ENCODE measurements around the gene SCRG1.

Gene SCRG1

GRCh38 chr4:173404296-173404865, 5.5 kb upstream of the SCRG1 start:
- no peak for TF ChIP-seq ZFP30 (CRISPR knock-in tag; IDR thresholded peaks at IDR 0.05)
- TF ChIP-seq ESRRG (CRISPR knock-in tag; IDR thresholded peaks at IDR 0.05): no peak
- TF ChIP-seq PATZ1 (CRISPR knock-in tag; IDR thresholded peaks at IDR 0.05; ENCODE audit: borderline replicate concordance): no peak
- TF ChIP-seq RARB (CRISPR knock-in tag; IDR thresholded peaks at IDR 0.05): no peak
- no peak for TF ChIP-seq PPARA (CRISPR knock-in tag; IDR thresholded peaks at IDR 0.05; ENCODE audit: borderline replicate concordance)
- no peak for TF ChIP-seq ZC3H10 (CRISPR knock-in tag; IDR thresholded peaks at IDR 0.05)
- no peak for TF ChIP-seq ZNF70 (CRISPR knock-in tag; IDR thresholded peaks at IDR 0.05)
- no peak for ATAC-seq

DNA sequence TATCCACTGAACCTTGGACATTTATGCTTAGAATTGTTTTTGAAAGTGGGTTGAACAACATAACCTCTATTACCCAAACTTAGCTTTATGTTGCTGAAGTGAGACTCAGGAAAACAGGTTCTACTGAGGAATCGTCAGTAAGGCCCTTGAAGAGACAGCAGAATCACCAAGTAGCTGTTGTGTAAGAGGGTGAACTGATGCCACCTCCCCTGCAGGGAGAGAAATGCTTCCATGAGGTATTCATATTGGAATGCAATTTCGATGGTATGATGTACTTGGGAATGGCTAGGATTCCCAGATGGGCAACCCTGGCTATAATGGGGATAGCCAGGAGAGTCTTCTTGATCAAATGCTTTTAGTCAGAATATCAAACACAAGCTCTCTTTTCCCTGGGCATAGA, 4.1 kb upstream of the SCRG1 start:
- ATAC-seq: no peak
- TF ChIP-seq ESRRG (CRISPR knock-in tag; IDR thresholded peaks at IDR 0.05) (no peak), OSR1 (CRISPR knock-in tag; IDR thresholded peaks at IDR 0.05) (no peak), BACH2 (CRISPR knock-in tag; IDR thresholded peaks at IDR 0.05; ENCODE audit: borderline replicate concordance) (no peak), PATZ1 (CRISPR knock-in tag; IDR thresholded peaks at IDR 0.05; ENCODE audit: borderline replicate concordance) (no peak), POU6F1 (CRISPR knock-in tag; IDR thresholded peaks at IDR 0.05; ENCODE audit: borderline replicate concordance, low read depth) (no peak), CSDC2 (CRISPR knock-in tag; IDR thresholded peaks at IDR 0.05) (no peak), RARB (CRISPR knock-in tag; IDR thresholded peaks at IDR 0.05) (no peak), SNAI2 (CRISPR knock-in tag; IDR thresholded peaks at IDR 0.05) (no peak), ARNTL (CRISPR knock-in tag; IDR thresholded peaks at IDR 0.05; ENCODE audit: borderline replicate concordance, low read depth) (no peak), TOX (CRISPR knock-in tag; IDR thresholded peaks at IDR 0.05; ENCODE audit: borderline replicate concordance) (no peak), TSHZ2 (CRISPR knock-in tag; IDR thresholded peaks at IDR 0.05) (no peak), PPARA (CRISPR knock-in tag; IDR thresholded peaks at IDR 0.05; ENCODE audit: borderline replicate concordance) (no peak), ISL1 (CRISPR knock-in tag; IDR thresholded peaks at IDR 0.05) (no peak), GLIS3 (CRISPR knock-in tag; IDR thresholded peaks at IDR 0.05) (no peak), TCF4 (CRISPR knock-in tag; IDR thresholded peaks at IDR 0.05; ENCODE audit: borderline replicate concordance) (no peak), ZNF565 (CRISPR knock-in tag; conservative IDR thresholded peaks at IDR 0.05; ENCODE audit: low read depth) (no peak)
- TF ChIP-seq, protein P1, sequence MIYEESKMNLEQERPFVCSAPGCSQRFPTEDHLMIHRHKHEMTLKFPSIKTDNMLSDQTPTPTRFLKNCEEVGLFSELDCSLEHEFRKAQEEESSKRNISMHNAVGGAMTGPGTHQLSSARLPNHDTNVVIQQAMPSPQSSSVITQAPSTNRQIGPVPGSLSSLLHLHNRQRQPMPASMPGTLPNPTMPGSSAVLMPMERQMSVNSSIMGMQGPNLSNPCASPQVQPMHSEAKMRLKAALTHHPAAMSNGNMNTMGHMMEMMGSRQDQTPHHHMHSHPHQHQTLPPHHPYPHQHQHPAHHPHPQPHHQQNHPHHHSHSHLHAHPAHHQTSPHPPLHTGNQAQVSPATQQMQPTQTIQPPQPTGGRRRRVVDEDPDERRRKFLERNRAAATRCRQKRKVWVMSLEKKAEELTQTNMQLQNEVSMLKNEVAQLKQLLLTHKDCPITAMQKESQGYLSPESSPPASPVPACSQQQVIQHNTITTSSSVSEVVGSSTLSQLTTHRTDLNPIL (CRISPR knock-in tag; IDR thresholded peaks at IDR 0.05; ENCODE audit: low read depth): no peak
- TF ChIP-seq, protein P2, sequence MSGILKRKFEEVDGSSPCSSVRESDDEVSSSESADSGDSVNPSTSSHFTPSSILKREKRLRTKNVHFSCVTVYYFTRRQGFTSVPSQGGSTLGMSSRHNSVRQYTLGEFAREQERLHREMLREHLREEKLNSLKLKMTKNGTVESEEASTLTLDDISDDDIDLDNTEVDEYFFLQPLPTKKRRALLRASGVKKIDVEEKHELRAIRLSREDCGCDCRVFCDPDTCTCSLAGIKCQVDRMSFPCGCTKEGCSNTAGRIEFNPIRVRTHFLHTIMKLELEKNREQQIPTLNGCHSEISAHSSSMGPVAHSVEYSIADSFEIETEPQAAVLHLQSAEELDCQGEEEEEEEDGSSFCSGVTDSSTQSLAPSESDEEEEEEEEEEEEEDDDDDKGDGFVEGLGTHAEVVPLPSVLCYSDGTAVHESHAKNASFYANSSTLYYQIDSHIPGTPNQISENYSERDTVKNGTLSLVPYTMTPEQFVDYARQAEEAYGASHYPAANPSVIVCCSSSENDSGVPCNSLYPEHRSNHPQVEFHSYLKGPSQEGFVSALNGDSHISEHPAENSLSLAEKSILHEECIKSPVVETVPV (CRISPR knock-in tag; IDR thresholded peaks at IDR 0.05): no peak

Measured in SK-N-SH treated with all-trans-retinoic acid at 6 μM for 48 hours (cell line).